WTC11 (cell line): ENCODE results near the gene GATAD2A. TPM values are rescaled to one million over a fixed set of nuclear protein-coding genes. Genes with fewer than 3 reads are reported as not detected.

ENCODE experiments used
- ATAC-seq: fragments of 200-7000 bp; cut with Tn5 transposase; 2 replicates; pipeline ENCODE4 v1.10.0; 2021; ENCODE audit warnings: mild to moderate bottlenecking, moderate library complexity
- CTCF ChIA-PET: fragments of 300-600 bp; sonication (Branson Sonifier 250); formaldehyde crosslinking; loops from one replicate; lab custom pipeline; 2021; ENCODE audit warnings: antibody characterized with exemption; lab: Charles Lee
- POLR2A ChIA-PET: fragments of 350-600 bp; sonication (Branson Sonifier 250); formaldehyde crosslinking; loops from one replicate; lab custom pipeline; 2021; ENCODE audit warnings: antibody characterized with exemption; lab: Charles Lee
- DNase-seq: peaks from one replicate; pipeline ENCODE4 v3.0.0; 2021; ENCODE audit warnings: low spot score
- H3K27ac Mint-ChIP-seq: 2 replicates; pipeline ENCODE4 v1.8.0; 2021; ENCODE audit warnings: mixed read lengths
- H3K27me3 Mint-ChIP-seq: 2 replicates; pipeline ENCODE4 v1.8.0; 2021; ENCODE audit warnings: low read depth, mild to moderate bottlenecking, moderate library complexity, mixed read lengths
- H3K36me3 Mint-ChIP-seq: 2 replicates; pipeline ENCODE4 v1.8.0; 2021; ENCODE audit warnings: mixed read lengths
- H3K4me1 Mint-ChIP-seq: 2 replicates; pipeline ENCODE4 v1.8.0; 2022; ENCODE audit warnings: mixed read lengths
- H3K4me3 Mint-ChIP-seq: 2 replicates; pipeline ENCODE4 v1.8.0; 2021; ENCODE audit warnings: mild to moderate bottlenecking, moderate library complexity, mixed read lengths
- H3K9me3 Mint-ChIP-seq: 2 replicates; pipeline ENCODE4 v1.8.0; 2021; ENCODE audit warnings: mixed read lengths
- ATF1 ChIP-seq: sonication (generic); formaldehyde crosslinking; IDR thresholded peaks from 2 replicates; pipeline ENCODE4 v1.8.1; 2023; ENCODE audit warnings: mild to moderate bottlenecking, moderate library complexity, missing genetic modification reagents
- ATF6 ChIP-seq: sonication (generic); formaldehyde crosslinking; IDR thresholded peaks from 2 replicates; pipeline ENCODE4 v1.8.1; 2023; ENCODE audit warnings: mild to moderate bottlenecking, missing genetic modification reagents
- CREB1 ChIP-seq: sonication (generic); formaldehyde crosslinking; IDR thresholded peaks from 2 replicates; pipeline ENCODE4 v1.8.0; 2023; ENCODE audit warnings: mild to moderate bottlenecking, missing genetic modification reagents
- CREM ChIP-seq: sonication (generic); formaldehyde crosslinking; IDR thresholded peaks from 2 replicates; pipeline ENCODE4 v1.8.1; 2022; ENCODE audit warnings: mild to moderate bottlenecking, missing genetic modification reagents, moderate library complexity
- FOXJ3 ChIP-seq: sonication (generic); formaldehyde crosslinking; IDR thresholded peaks from 2 replicates; pipeline ENCODE4 v1.9.0; 2021; ENCODE audit warnings: missing genetic modification reagents, mild to moderate bottlenecking, borderline replicate concordance
- GRHL2 ChIP-seq: fragments of 250-450 bp; sonication (Bioruptor Pico); IDR thresholded peaks from 2 replicates; pipeline ENCODE4 v1.8.0; 2022; ENCODE audit warnings: mild to moderate bottlenecking, moderate library complexity; ENCODE audit not compliant: insufficient replicate concordance, severe bottlenecking
- HMGXB4 ChIP-seq: sonication (generic); formaldehyde crosslinking; IDR thresholded peaks from 2 replicates; pipeline ENCODE4 v1.8.1; 2023; ENCODE audit warnings: mild to moderate bottlenecking, moderate library complexity, missing genetic modification reagents
- IRF1 ChIP-seq: sonication (generic); formaldehyde crosslinking; IDR thresholded peaks from 2 replicates; pipeline ENCODE4 v1.8.0; 2023; ENCODE audit warnings: missing genetic modification reagents
- JUN ChIP-seq: sonication (generic); formaldehyde crosslinking; IDR thresholded peaks from 2 replicates; pipeline ENCODE4 v1.8.0; 2023; ENCODE audit warnings: mild to moderate bottlenecking, missing genetic modification reagents
- MAX ChIP-seq: sonication (generic); formaldehyde crosslinking; IDR thresholded peaks from 2 replicates; pipeline ENCODE4 v1.8.0; 2022; ENCODE audit warnings: mild to moderate bottlenecking, missing genetic modification reagents
- MLX ChIP-seq: sonication (generic); formaldehyde crosslinking; IDR thresholded peaks from 2 replicates; pipeline ENCODE4 v1.8.1; 2023; ENCODE audit warnings: mild to moderate bottlenecking, missing genetic modification reagents, moderate library complexity
- NFE2L1 ChIP-seq: sonication (generic); formaldehyde crosslinking; IDR thresholded peaks from 2 replicates; pipeline ENCODE4 v1.8.1; 2023; ENCODE audit warnings: missing genetic modification reagents
- NFYB ChIP-seq: sonication (generic); formaldehyde crosslinking; conservative IDR thresholded peaks from 2 replicates; pipeline ENCODE4 v1.8.0; 2022; ENCODE audit warnings: low read depth, missing genetic modification reagents
- NR1H2 ChIP-seq: sonication (generic); formaldehyde crosslinking; IDR thresholded peaks from 2 replicates; pipeline ENCODE4 v1.9.0; 2021; ENCODE audit warnings: mild to moderate bottlenecking, moderate library complexity, missing genetic modification reagents
- PRDM15 ChIP-seq: sonication (generic); formaldehyde crosslinking; IDR thresholded peaks from 2 replicates; pipeline ENCODE4 v1.8.0; 2022; ENCODE audit warnings: missing genetic modification reagents
- PRRX2 ChIP-seq: fragments of 250-450 bp; sonication (Bioruptor Pico); IDR thresholded peaks from 2 replicates; pipeline ENCODE4 v1.8.0; 2021; ENCODE audit warnings: mild to moderate bottlenecking
- SMAD3 ChIP-seq: sonication (generic); formaldehyde crosslinking; IDR thresholded peaks from 2 replicates; pipeline ENCODE4 v1.8.0; 2022; ENCODE audit warnings: missing genetic modification reagents, mild to moderate bottlenecking, borderline replicate concordance
- SMAD4 ChIP-seq: sonication (generic); formaldehyde crosslinking; IDR thresholded peaks from 2 replicates; pipeline ENCODE4 v1.8.0; 2022; ENCODE audit warnings: mild to moderate bottlenecking, missing genetic modification reagents
- TEAD1 ChIP-seq: sonication (generic); formaldehyde crosslinking; IDR thresholded peaks from 2 replicates; pipeline ENCODE4 v1.8.0; 2022; ENCODE audit warnings: mild to moderate bottlenecking, missing genetic modification reagents
- USF2 ChIP-seq: sonication (generic); formaldehyde crosslinking; IDR thresholded peaks from 2 replicates; pipeline ENCODE4 v1.8.1; 2023; ENCODE audit warnings: mild to moderate bottlenecking, missing genetic modification reagents, moderate library complexity
- ZBTB43 ChIP-seq: sonication (generic); formaldehyde crosslinking; IDR thresholded peaks from 2 replicates; pipeline ENCODE4 v1.8.1; 2023; ENCODE audit warnings: mild to moderate bottlenecking, missing genetic modification reagents
- ZNF232 ChIP-seq: sonication (generic); formaldehyde crosslinking; IDR thresholded peaks from 2 replicates; pipeline ENCODE4 v1.8.0; 2022; ENCODE audit warnings: mild to moderate bottlenecking, missing genetic modification reagents
- ZNF317 ChIP-seq: sonication (generic); formaldehyde crosslinking; IDR thresholded peaks from 2 replicates; pipeline ENCODE4 v1.8.1; 2023; ENCODE audit warnings: low read depth, mild to moderate bottlenecking, moderate library complexity, missing genetic modification reagents, borderline replicate concordance
- total RNA-seq: library from RNA; stranded (reverse); gene quantifications from 3 replicates; pipeline ENCODE4 v1.2.3, GENCODE V29; 2021

Gene GATAD2A
- total RNA-seq, 1 experiment from 2014 or later = 209 TPM

- TF ChIP-seq USF2 (CRISPR knock-in tag) (peak; percentile 59), HMGXB4 (CRISPR knock-in tag) (no peak), MAX (CRISPR knock-in tag) (0 out of 2 replicates have a peak, but pooled peaks have one; percentile 34), TEAD1 (CRISPR knock-in tag) (no peak), FOXJ3 (CRISPR knock-in tag) (no peak), PRRX2 (CRISPR knock-in tag) (no peak), CREB1 (no peak)
- TF ChIP-seq, all 79 proteins: peak for 4
These were observed 59.0 kb downstream of the GATAD2A start (continued) for GRCh38 chr19:19464339-19465098.

GRCh38 chr19:19465436-19466070 lies 60.1 kb downstream of the GATAD2A start:
- H3K36me3 Mint-ChIP-seq = peaks cover 50% of the 10 kb centered on the region
- no peaks in the 10 kb centered on the region for H3K27me3 Mint-ChIP-seq
- H3K27ac Mint-ChIP-seq = peak overlapping the region; percentile 94
- POLR2A ChIA-PET = no interaction called here
- H3K9me3 Mint-ChIP-seq = peaks cover 32% of the 10 kb centered on the region
- no peak overlapping the region for H3K4me3 Mint-ChIP-seq
- DNase-seq (no peak), ATAC-seq (no peak)
- CTCF ChIA-PET = interaction anchor here (2.2 kb wide), 1 partner anchor 10 kb away, joined by 8 read pairs; no protein-coding TSS in a partner anchor
- peaks cover 44% of the 10 kb centered on the region for H3K4me1 Mint-ChIP-seq
- no peak for TF ChIP-seq PRDM15 (CRISPR knock-in tag)
- no peak for TF ChIP-seq GRHL2 (CRISPR knock-in tag)
- no peak for TF ChIP-seq ATF6 (CRISPR knock-in tag)
- no peak for TF ChIP-seq PRRX2 (CRISPR knock-in tag)
- TF ChIP-seq FOXJ3 (CRISPR knock-in tag) = no peak
- no peak for TF ChIP-seq ZBTB43 (CRISPR knock-in tag)
- TF ChIP-seq IRF1 (CRISPR knock-in tag) = no peak
- TF ChIP-seq ATF1 (CRISPR knock-in tag) = no peak
- no peak for TF ChIP-seq NFYB
- no peak for TF ChIP-seq JUN
- no peak for TF ChIP-seq ZNF317 (CRISPR knock-in tag)
- no peak for TF ChIP-seq NFE2L1 (CRISPR knock-in tag)
- no peak for TF ChIP-seq CREM (CRISPR knock-in tag)
- TF ChIP-seq SMAD3 (CRISPR knock-in tag) = no peak
- TF ChIP-seq SMAD4 (CRISPR knock-in tag) = no peak
- TF ChIP-seq NR1H2 (CRISPR knock-in tag) = no peak
- no peak for TF ChIP-seq MLX
- TF ChIP-seq ZNF232 (CRISPR knock-in tag) = no peak
